Left colon (tissue), 2 donors: ENCODE measurements around the gene PPP4R2. TPM values are rescaled to one million over a fixed set of nuclear protein-coding genes. Genes with fewer than 3 reads are reported as not detected.
"Not testable (repeated sequence)": the region's sequence is repeated elsewhere in the genome, so short reads cannot be mapped to it uniquely, and the experiment has no call there.

Source experiments
- ATAC-seq: fragments of 200-7000 bp; cut with Tn5 transposase; one replicate; pipeline ENCODE4 v1.9.1; 2020; ENCODE audit warnings: mild to moderate bottlenecking, moderate library complexity
- DNase-seq, 2 donors: peaks; one replicate each; pipeline ENCODE4 v3.0.0-alpha.2; 2020
- intact Hi-C, 2 donors: fragments of 100-400 bp; cut with DNase I in 1 of 2; cut with micrococcal nuclease in 1 of 2; formaldehyde crosslinking; loops; one replicate each; pipeline versions ENCODE4 v1.11.2 to v1.14.0; 2022; cut with DNase I, micrococcal nuclease
- total RNA-seq, 2 donors: library from RNA; stranded (reverse); fragmentation: NEBNext Ultra II Directional; extraction: Animal tissue kit (Norgen Biotek cat#: 25700); gene quantifications; one replicate each; pipeline ENCODE4 v1.2.1, GENCODE V29; 2021
- donor health status: DM: no; HTN: no; CAD: no.
- donor health status: DM: yes; HTN: yes; CAD: no.

PPP4R2 gene
- total RNA-seq, 2 donors from 2014 or later, result 76.9 to 90.2 TPM

- ATAC-seq (peak; percentile 50), DNase-seq (no peak)
- intact Hi-C loops, result loop anchor here in 1 of 2 donors (10.0 kb wide), 2 partner anchors 121 to 211 kb away; partner anchors contain the start of gene SHQ1
Measured at GRCh38 chr3:73056014-73056844, 59.6 kb downstream of the PPP4R2 start.

- ATAC-seq, result no peak
- DNase-seq, result no peak
- intact Hi-C loops, result loop anchor here in 1 of 2 donors (10.0 kb wide), 2 partner anchors 122 to 212 kb away; partner anchors contain the start of gene SHQ1
Measured at GRCh38 chr3:73056845-73057150, 60.2 kb downstream of the PPP4R2 start.

GRCh38 chr3:73060302-73060723 is 63.7 kb downstream of the PPP4R2 start:
- DNase-seq (no peak), ATAC-seq (no peak)
- intact Hi-C loops, result no loop called here

- intact Hi-C loops, result no loop called here
- DNase-seq (no peak), ATAC-seq (no peak)
Measured at GRCh38 chr3:73061416-73061815, 64.8 kb downstream of the PPP4R2 start, which contains the start of gene EBLN2. EBLN2 (plus strand) TSS chr3:73061659; CDS start chr3:73062082, 423 bp downstream.

GRCh38 chr3:73066243-73066642 is 69.6 kb downstream of the PPP4R2 start:
- intact Hi-C loops, DNase-seq, ATAC-seq: not testable (repeated sequence)

GRCh38 chr3:73068419-73068818 is 71.8 kb downstream of the PPP4R2 start:
- intact Hi-C loops, result no loop called here
- DNase-seq (no peak), ATAC-seq (no peak)

- ATAC-seq, result no peak
- DNase-seq, result no peak
- intact Hi-C loops, result no loop called here
Measured at GRCh38 chr3:73069187-73069586, 72.6 kb downstream of the PPP4R2 start.

GRCh38 chr3:73069775-73070444 is 73.3 kb downstream of the PPP4R2 start:
- intact Hi-C loops, result no loop called here
- DNase-seq (no peak), ATAC-seq (no peak)

- intact Hi-C loops, result no loop called here
- no peak for ATAC-seq
- DNase-seq, result no peak
Measured at GRCh38 chr3:73070675-73071575, 74.3 kb downstream of the PPP4R2 start.

GRCh38 chr3:73071952-73072351 is 75.3 kb downstream of the PPP4R2 start:
- DNase-seq (no peak), ATAC-seq (no peak)
- intact Hi-C loops, result no loop called here

- intact Hi-C loops, result no loop called here
- no peak for DNase-seq
- no peak for ATAC-seq
Measured at GRCh38 chr3:73072634-73073033, 76.0 kb downstream of the PPP4R2 start.

- DNase-seq (no peak), ATAC-seq (no peak)
- intact Hi-C loops, result no loop called here
Measured at GRCh38 chr3:73073091-73073707, 76.6 kb downstream of the PPP4R2 start.

- no peak for DNase-seq
- intact Hi-C loops, result no loop called here
- ATAC-seq, result no peak
Measured at GRCh38 chr3:73074781-73075180, 78.2 kb downstream of the PPP4R2 start.

- DNase-seq (no peak), ATAC-seq (no peak)
- intact Hi-C loops, result loop anchor here in 1 of 2 donors (10.0 kb wide), 1 partner anchor 146 kb away; no protein-coding TSS in a partner anchor
Measured at GRCh38 chr3:73080216-73080966, 83.8 kb downstream of the PPP4R2 start.

GRCh38 chr3:73081140-73081539 is 84.5 kb downstream of the PPP4R2 start:
- DNase-seq (no peak), ATAC-seq (no peak)
- intact Hi-C loops, result loop anchor here in 1 of 2 donors (10.0 kb wide), 1 partner anchor 146 kb away; no protein-coding TSS in a partner anchor

GRCh38 chr3:73084170-73084569 is 87.6 kb downstream of the PPP4R2 start:
- intact Hi-C loops, result loop anchor here in 1 of 2 donors (10.0 kb wide), 1 partner anchor 149 kb away; no protein-coding TSS in a partner anchor
- ATAC-seq (no peak), DNase-seq (no peak)

GRCh38 chr3:73086071-73086494 is 89.5 kb downstream of the PPP4R2 start:
- DNase-seq (peak in 1 of 2 donors; percentile 49), ATAC-seq (peak; percentile 73)
- intact Hi-C loops, result loop anchor here in 1 of 2 donors (5.0 to 10.0 kb wide), 2 partner anchors 151 to 234 kb away; no protein-coding TSS in a partner anchor

- ATAC-seq (no peak), DNase-seq (no peak)
- intact Hi-C loops, result no loop called here
Measured at GRCh38 chr3:73094129-73094528, 97.5 kb downstream of the PPP4R2 start.
